SK-N-SH (cell line): ENCODE data around the gene IGF2R.

Experiments
- CHD2 ChIP-seq: fragments of 150-350 bp; IDR thresholded peaks from 2 replicates; pipeline ENCODE4 v1.6.1; 2018; ENCODE audit warnings: low read length; ENCODE audit not compliant: partially characterized antibody
- GATA2 ChIP-seq: sonication (generic); formaldehyde crosslinking; IDR thresholded peaks from 2 replicates; pipeline ENCODE4 v1.5.0; 2020; ENCODE audit warnings: mild to moderate bottlenecking, missing genetic modification reagents
- POLR2AphosphoS5 ChIP-seq: IDR thresholded peaks from 2 replicates; pipeline ENCODE4 v1.6.1; 2012; ENCODE audit warnings: low read depth, low read length
- TAF1 ChIP-seq: IDR thresholded peaks from 2 replicates; pipeline ENCODE4 v1.6.1; 2012; ENCODE audit warnings: low read depth, mild to moderate bottlenecking, low read length, moderate library complexity, borderline replicate concordance
- TF ChIP-seq, protein P1 (sequence below): IDR thresholded peaks from 2 replicates; pipeline ENCODE4 v1.6.1; 2012; ENCODE audit warnings: mild to moderate bottlenecking, low read depth, low read length, moderate library complexity
- TF ChIP-seq, protein P2 (sequence below): fragments of 200-600 bp; sonication (generic); IDR thresholded peaks from 2 replicates; pipeline ENCODE4 v1.6.1; 2017; ENCODE audit warnings: antibody characterized with exemption, mild to moderate bottlenecking, moderate library complexity

DNA sequence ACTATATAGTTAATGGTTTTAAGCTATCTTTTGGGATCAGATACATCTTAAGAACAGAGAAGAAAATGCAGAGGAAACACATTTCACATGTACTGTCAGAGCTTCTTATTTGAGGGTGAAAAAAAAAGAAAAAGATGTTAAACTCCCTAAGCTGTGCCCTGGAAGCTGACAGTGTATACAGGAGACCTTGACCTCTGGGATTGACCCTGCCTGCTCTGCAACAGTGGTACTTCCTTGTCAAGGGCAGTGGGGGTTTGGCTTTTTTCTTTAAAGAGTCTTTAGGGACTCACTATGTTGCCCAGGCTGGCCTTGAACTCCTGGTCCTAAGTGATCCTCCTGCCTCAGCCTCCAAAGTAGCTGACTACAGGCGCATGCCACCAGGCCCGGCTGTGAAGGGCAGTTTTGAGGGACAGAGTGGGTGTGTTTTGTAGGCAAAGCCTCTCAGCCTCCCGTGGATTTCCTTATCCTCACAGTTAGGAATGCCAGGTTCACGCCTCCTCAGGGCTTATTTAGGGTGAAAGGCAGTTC is 92.1 kb downstream of the IGF2R start:
- TF ChIP-seq, protein P1, sequence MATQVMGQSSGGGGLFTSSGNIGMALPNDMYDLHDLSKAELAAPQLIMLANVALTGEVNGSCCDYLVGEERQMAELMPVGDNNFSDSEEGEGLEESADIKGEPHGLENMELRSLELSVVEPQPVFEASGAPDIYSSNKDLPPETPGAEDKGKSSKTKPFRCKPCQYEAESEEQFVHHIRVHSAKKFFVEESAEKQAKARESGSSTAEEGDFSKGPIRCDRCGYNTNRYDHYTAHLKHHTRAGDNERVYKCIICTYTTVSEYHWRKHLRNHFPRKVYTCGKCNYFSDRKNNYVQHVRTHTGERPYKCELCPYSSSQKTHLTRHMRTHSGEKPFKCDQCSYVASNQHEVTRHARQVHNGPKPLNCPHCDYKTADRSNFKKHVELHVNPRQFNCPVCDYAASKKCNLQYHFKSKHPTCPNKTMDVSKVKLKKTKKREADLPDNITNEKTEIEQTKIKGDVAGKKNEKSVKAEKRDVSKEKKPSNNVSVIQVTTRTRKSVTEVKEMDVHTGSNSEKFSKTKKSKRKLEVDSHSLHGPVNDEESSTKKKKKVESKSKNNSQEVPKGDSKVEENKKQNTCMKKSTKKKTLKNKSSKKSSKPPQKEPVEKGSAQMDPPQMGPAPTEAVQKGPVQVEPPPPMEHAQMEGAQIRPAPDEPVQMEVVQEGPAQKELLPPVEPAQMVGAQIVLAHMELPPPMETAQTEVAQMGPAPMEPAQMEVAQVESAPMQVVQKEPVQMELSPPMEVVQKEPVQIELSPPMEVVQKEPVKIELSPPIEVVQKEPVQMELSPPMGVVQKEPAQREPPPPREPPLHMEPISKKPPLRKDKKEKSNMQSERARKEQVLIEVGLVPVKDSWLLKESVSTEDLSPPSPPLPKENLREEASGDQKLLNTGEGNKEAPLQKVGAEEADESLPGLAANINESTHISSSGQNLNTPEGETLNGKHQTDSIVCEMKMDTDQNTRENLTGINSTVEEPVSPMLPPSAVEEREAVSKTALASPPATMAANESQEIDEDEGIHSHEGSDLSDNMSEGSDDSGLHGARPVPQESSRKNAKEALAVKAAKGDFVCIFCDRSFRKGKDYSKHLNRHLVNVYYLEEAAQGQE = no peak
- no peak for TF ChIP-seq GATA2
- TF ChIP-seq, protein P2, sequence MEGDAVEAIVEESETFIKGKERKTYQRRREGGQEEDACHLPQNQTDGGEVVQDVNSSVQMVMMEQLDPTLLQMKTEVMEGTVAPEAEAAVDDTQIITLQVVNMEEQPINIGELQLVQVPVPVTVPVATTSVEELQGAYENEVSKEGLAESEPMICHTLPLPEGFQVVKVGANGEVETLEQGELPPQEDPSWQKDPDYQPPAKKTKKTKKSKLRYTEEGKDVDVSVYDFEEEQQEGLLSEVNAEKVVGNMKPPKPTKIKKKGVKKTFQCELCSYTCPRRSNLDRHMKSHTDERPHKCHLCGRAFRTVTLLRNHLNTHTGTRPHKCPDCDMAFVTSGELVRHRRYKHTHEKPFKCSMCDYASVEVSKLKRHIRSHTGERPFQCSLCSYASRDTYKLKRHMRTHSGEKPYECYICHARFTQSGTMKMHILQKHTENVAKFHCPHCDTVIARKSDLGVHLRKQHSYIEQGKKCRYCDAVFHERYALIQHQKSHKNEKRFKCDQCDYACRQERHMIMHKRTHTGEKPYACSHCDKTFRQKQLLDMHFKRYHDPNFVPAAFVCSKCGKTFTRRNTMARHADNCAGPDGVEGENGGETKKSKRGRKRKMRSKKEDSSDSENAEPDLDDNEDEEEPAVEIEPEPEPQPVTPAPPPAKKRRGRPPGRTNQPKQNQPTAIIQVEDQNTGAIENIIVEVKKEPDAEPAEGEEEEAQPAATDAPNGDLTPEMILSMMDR = no peak
- no peak for TF ChIP-seq CHD2
- no peak for TF ChIP-seq POLR2AphosphoS5
- TF ChIP-seq TAF1 = no peak
